Measurements from ENCODE around the gene ACOX3.

ACOX3 gene

GRCh38 chr4:8381814-8382581 lies 58.5 kb downstream of the ACOX3 start:
- no peak for TF ChIP-seq CTCF (IDR thresholded peaks at IDR 0.05; ENCODE audit: control insufficient read depth, insufficient read depth, low read depth, low read length, missing control alignments)
- no peak overlapping the region for H3K4me3 ChIP-seq (ENCODE audit: control insufficient read depth, low read depth, low read length)
- no peak for DNase-seq (ENCODE audit: low read depth)

GRCh38 chr4:8380511-8381415 lies 59.8 kb downstream of the ACOX3 start:
- H3K4me3 ChIP-seq (ENCODE audit: control insufficient read depth, low read depth, low read length) = no peak overlapping the region
- no peak for TF ChIP-seq CTCF (IDR thresholded peaks at IDR 0.05; ENCODE audit: control insufficient read depth, insufficient read depth, low read depth, low read length, missing control alignments)
- no peak for DNase-seq (ENCODE audit: low read depth)

GRCh38 chr4:8379771-8380170 lies 60.8 kb downstream of the ACOX3 start:
- TF ChIP-seq CTCF (IDR thresholded peaks at IDR 0.05; ENCODE audit: control insufficient read depth, insufficient read depth, low read depth, low read length, missing control alignments) = no peak
- no peak for DNase-seq (ENCODE audit: low read depth)
- no peak overlapping the region for H3K4me3 ChIP-seq (ENCODE audit: control insufficient read depth, low read depth, low read length)

GRCh38 chr4:8379281-8379680 lies 61.2 kb downstream of the ACOX3 start:
- DNase-seq (ENCODE audit: low read depth) = no peak
- no peak overlapping the region for H3K4me3 ChIP-seq (ENCODE audit: control insufficient read depth, low read depth, low read length)
- TF ChIP-seq CTCF (IDR thresholded peaks at IDR 0.05; ENCODE audit: control insufficient read depth, insufficient read depth, low read depth, low read length, missing control alignments) = no peak

GRCh38 chr4:8378776-8379175 lies 61.7 kb downstream of the ACOX3 start:
- no peak for TF ChIP-seq CTCF (IDR thresholded peaks at IDR 0.05; ENCODE audit: control insufficient read depth, insufficient read depth, low read depth, low read length, missing control alignments)
- DNase-seq (ENCODE audit: low read depth) = no peak
- no peak overlapping the region for H3K4me3 ChIP-seq (ENCODE audit: control insufficient read depth, low read depth, low read length)

GRCh38 chr4:8378101-8378724 lies 62.3 kb downstream of the ACOX3 start:
- no peak for TF ChIP-seq CTCF (IDR thresholded peaks at IDR 0.05; ENCODE audit: control insufficient read depth, insufficient read depth, low read depth, low read length, missing control alignments)
- DNase-seq (ENCODE audit: low read depth) = no peak
- no peak overlapping the region for H3K4me3 ChIP-seq (ENCODE audit: control insufficient read depth, low read depth, low read length)

Data from AG09309 (cell line).